Neural progenitor cell (in vitro differentiated cells): ENCODE data around the gene TCOF1. TPM values are rescaled to one million over a fixed set of nuclear protein-coding genes. Genes with fewer than 3 reads are reported as not detected.

Source experiments
- DNase-seq: peaks from one replicate; pipeline ENCODE4 v3.0.0-alpha.2; 2016; ENCODE audit warnings: low spot score
- H2AFZ ChIP-seq: fragments of 200-600 bp; sonication (generic); replicated peaks from 2 replicates; pipeline ENCODE4 v1.6.1; 2016; ENCODE audit warnings: antibody characterized with exemption
- H3F3A ChIP-seq: fragments of 200-600 bp; sonication (generic); 2 replicates; pipeline ENCODE4 v1.6.1; 2016; ENCODE audit warnings: antibody characterized with exemption, low read depth
- H3K27ac ChIP-seq: fragments of 200-600 bp; sonication (generic); 2 replicates; pipeline ENCODE4 v1.5.1; 2016; ENCODE audit warnings: mild to moderate bottlenecking
- H3K27me3 ChIP-seq: fragments of 200-600 bp; sonication (generic); 2 replicates; pipeline ENCODE4 v1.6.1; 2016; ENCODE audit warnings: mild to moderate bottlenecking, moderate library complexity
- H3K36me3 ChIP-seq: fragments of 200-600 bp; sonication (generic); 2 replicates; pipeline ENCODE4 v1.5.1; 2016
- H3K4me1 ChIP-seq: fragments of 200-600 bp; sonication (generic); 2 replicates; pipeline ENCODE4 v1.6.1; 2016; ENCODE audit warnings: mixed run types
- H3K4me2 ChIP-seq: fragments of 200-600 bp; sonication (generic); 2 replicates; pipeline ENCODE4 v1.6.1; 2016
- H3K4me3 ChIP-seq: fragments of 200-600 bp; sonication (generic); 2 replicates; pipeline ENCODE4 v1.5.1; 2016
- H3K79me2 ChIP-seq: fragments of 200-600 bp; sonication (generic); 2 replicates; pipeline ENCODE4 v1.6.1; 2016; ENCODE audit warnings: low read depth
- H3K9ac ChIP-seq: fragments of 200-600 bp; sonication (generic); 2 replicates; pipeline ENCODE4 v1.6.1; 2016
- H3K9me3 ChIP-seq: fragments of 200-600 bp; sonication (generic); 2 replicates; pipeline ENCODE4 v1.5.1; 2016; ENCODE audit warnings: low read depth
- H4K20me1 ChIP-seq: fragments of 200-600 bp; sonication (generic); 2 replicates; pipeline ENCODE4 v1.6.1; 2016; ENCODE audit warnings: low read depth
- H3K27ac Mint-ChIP-seq: 3 replicates; pipeline ENCODE4 v1.8.0; 2021; ENCODE audit warnings: mixed read lengths
- H3K27me3 Mint-ChIP-seq: 2 replicates; pipeline ENCODE4 v1.8.0; 2022; ENCODE audit warnings: low read depth, mild to moderate bottlenecking, inconsistent platforms, moderate library complexity, mixed read lengths; ENCODE audit not compliant: insufficient read depth
- H3K36me3 Mint-ChIP-seq: 3 replicates; pipeline ENCODE4 v1.8.0; 2021; ENCODE audit warnings: mixed read lengths
- H3K4me1 Mint-ChIP-seq: 3 replicates; pipeline ENCODE4 v1.8.0; 2021; ENCODE audit warnings: mixed read lengths
- H3K4me3 Mint-ChIP-seq: 3 replicates; pipeline ENCODE4 v1.8.0; 2021; ENCODE audit warnings: mild to moderate bottlenecking, moderate library complexity, mixed read lengths
- H3K9me3 Mint-ChIP-seq: 3 replicates; pipeline ENCODE4 v1.8.0; 2020; ENCODE audit warnings: mixed read lengths
- EZH2 ChIP-seq: fragments of 200-600 bp; sonication (generic); IDR thresholded peaks from 2 replicates; pipeline ENCODE4 v1.6.1; 2017; ENCODE audit warnings: antibody characterized with exemption, mild to moderate bottlenecking, moderate library complexity
- EZH2phosphoT487 ChIP-seq: fragments of 200-600 bp; sonication (generic); IDR thresholded peaks from 2 replicates; pipeline ENCODE4 v1.6.1; 2017; ENCODE audit warnings: antibody characterized with exemption
- total RNA-seq: library from RNA; depleted of rRNA; stranded (reverse); fragments of >200 nt; gene quantifications from 2 replicates; pipeline ENCODE4 v1.2.3, GENCODE V29; 2015; ENCODE audit warnings: low replicate concordance
- TF ChIP-seq, protein P1 (sequence below): fragments of 200-600 bp; sonication (generic); IDR thresholded peaks from 2 replicates; pipeline ENCODE4 v1.5.1; 2017; ENCODE audit warnings: antibody characterized with exemption, mild to moderate bottlenecking

TCOF1 gene
- total RNA-seq, 1 donor from 2014 or later: 37.9 TPM

DNA sequence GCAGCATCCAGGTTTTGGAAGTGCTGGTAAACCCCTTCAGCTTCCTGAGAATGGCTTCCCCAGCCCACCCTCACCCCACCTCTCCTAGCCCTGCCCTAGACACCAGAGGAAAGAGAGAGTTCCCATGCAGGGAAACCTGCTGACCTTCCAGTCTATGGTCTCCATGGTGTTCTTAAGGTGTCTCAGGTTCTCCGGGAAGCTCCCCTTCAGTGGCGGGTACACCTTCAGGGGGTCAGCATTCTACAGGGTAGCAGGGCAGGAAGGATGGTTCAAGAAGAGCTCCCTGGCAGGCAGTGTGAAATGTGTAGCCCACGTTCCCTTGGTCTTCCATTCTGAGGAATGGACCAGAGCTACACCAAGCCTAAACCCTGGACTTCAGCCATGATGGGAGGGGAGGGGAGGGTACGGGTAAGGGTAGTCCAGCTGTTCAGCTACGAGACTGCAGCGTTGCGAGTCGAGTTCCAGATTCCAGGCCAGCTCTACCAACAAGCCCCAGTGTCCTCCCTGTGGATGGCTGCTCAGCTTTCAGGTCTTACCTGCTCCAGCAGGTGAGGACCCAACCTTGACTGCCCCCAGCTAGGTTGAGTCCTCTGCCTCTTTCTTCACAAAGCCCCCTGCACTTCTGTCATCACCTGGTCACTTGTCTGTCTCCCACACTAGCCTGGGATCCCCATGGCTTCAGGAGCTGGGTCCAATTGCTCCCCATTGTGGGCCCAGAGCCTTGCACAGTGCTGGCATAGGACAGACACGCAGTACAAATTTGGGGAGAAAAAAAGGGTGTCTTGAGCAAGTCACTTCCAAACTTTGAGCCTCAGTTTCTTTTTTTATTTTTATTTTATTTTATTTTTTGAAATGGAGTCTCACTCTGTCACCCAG is 47.7 kb downstream of the TCOF1 start:
- Mint-ChIP-seq H3K4me3 (no peak overlapping the region), H3K9me3 (no peaks in the 10 kb centered on the region), H3K27ac (no peak overlapping the region), H3K36me3 (peaks cover 11% of the 10 kb centered on the region), H3K4me1 (peaks cover 14% of the 10 kb centered on the region), H3K27me3 (peaks cover 9% of the 10 kb centered on the region)
- Histone ChIP-seq H3K9ac (no peak overlapping the region), H2AFZ (no peak overlapping the region), H3F3A (peaks cover 3% of the 10 kb centered on the region), H3K79me2 (no peaks in the 10 kb centered on the region), H3K27me3 (no peaks in the 10 kb centered on the region), H3K27ac (no peak overlapping the region), H3K9me3 (no peaks in the 10 kb centered on the region), H3K4me2 (no peak overlapping the region), H3K4me1 (peaks cover 3% of the 10 kb centered on the region), H4K20me1 (no peaks in the 10 kb centered on the region), H3K36me3 (no peaks in the 10 kb centered on the region), H3K4me3 (no peak overlapping the region)
- TF ChIP-seq EZH2 (no peak), EZH2phosphoT487 (no peak)
- TF ChIP-seq, protein P1, sequence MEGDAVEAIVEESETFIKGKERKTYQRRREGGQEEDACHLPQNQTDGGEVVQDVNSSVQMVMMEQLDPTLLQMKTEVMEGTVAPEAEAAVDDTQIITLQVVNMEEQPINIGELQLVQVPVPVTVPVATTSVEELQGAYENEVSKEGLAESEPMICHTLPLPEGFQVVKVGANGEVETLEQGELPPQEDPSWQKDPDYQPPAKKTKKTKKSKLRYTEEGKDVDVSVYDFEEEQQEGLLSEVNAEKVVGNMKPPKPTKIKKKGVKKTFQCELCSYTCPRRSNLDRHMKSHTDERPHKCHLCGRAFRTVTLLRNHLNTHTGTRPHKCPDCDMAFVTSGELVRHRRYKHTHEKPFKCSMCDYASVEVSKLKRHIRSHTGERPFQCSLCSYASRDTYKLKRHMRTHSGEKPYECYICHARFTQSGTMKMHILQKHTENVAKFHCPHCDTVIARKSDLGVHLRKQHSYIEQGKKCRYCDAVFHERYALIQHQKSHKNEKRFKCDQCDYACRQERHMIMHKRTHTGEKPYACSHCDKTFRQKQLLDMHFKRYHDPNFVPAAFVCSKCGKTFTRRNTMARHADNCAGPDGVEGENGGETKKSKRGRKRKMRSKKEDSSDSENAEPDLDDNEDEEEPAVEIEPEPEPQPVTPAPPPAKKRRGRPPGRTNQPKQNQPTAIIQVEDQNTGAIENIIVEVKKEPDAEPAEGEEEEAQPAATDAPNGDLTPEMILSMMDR: no peak
- DNase-seq: no peak

DNA sequence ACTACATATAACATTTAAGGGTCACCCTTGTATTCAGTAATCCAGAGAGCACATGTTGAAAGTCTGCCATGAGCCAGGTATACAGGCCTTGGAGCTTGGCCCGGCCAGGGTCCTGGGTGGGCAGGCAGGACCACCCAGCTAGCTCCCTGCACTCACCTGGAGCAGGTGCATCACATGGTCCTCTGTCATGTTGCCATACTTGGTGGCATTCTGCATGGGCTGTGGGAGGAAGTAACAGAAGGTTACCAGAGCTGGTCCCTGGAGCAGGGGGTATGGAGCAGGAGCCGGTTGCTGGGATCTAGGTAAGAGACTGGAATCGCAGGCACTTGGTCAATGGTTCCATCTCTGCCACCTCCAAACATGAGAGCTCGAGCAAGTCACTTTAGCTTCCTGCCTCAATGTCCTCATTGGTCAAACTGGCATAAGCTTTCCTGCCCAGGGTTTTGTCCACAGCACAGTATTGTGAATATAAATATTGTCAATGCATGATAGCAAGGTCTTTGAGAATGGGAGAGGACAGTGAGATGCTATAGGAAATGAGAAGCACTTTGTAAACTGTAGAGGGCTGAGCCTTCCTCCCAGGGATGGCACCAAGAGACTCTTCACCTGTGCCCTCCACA is 48.7 kb downstream of the TCOF1 start:
- no peaks in the 10 kb centered on the region for H3K9me3 Mint-ChIP-seq

DNA sequence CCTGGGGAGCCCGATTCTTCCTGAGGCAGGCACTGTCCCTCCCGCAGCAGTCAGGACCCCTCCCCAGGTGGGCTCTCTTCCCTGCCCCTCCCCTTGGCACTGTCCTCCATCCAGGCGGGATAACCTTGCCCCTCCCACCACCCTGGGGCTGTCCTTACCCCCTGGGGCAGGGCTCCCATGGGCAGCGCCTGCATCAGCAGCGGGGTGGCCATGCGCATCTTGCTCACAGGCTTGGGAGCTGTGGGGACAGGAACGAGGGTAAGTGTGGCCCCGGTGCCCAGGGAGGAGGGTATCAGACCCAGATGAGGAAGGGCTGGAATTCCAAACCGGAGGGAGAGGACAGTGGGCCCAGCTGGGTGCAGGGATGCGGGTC is 49.2 kb downstream of the TCOF1 start:
- no peaks in the 10 kb centered on the region for H3K9me3 ChIP-seq
- H3K4me2 ChIP-seq: no peak overlapping the region
- peaks cover 11% of the 10 kb centered on the region for H3K4me1 Mint-ChIP-seq
- no peak overlapping the region for H3K4me3 Mint-ChIP-seq
- no peak for DNase-seq
- H3K9ac ChIP-seq: no peak overlapping the region
- peaks cover 3% of the 10 kb centered on the region for H3K36me3 Mint-ChIP-seq
- H3F3A ChIP-seq: peaks cover 16% of the 10 kb centered on the region
- H3K9me3 Mint-ChIP-seq: no peaks in the 10 kb centered on the region
- no peaks in the 10 kb centered on the region for H3K27me3 ChIP-seq
- H3K4me1 ChIP-seq: peaks cover 6% of the 10 kb centered on the region
- H3K27ac ChIP-seq: no peak overlapping the region
- H4K20me1 ChIP-seq: no peaks in the 10 kb centered on the region
- H3K27ac Mint-ChIP-seq: no peak overlapping the region
- no peak overlapping the region for H2AFZ ChIP-seq
- H3K36me3 ChIP-seq: no peaks in the 10 kb centered on the region
- peaks cover 5% of the 10 kb centered on the region for H3K27me3 Mint-ChIP-seq
- no peak overlapping the region for H3K4me3 ChIP-seq
- TF ChIP-seq EZH2phosphoT487 (no peak), EZH2 (no peak)
- TF ChIP-seq, protein P1: no peak
- H3K79me2 ChIP-seq: no peaks in the 10 kb centered on the region

More for the DNA sequence above, 48.7 kb downstream of the TCOF1 start:
- Histone ChIP-seq H3K27me3 (no peaks in the 10 kb centered on the region), H3F3A (peaks cover 13% of the 10 kb centered on the region), H4K20me1 (no peaks in the 10 kb centered on the region), H3K9ac (no peak overlapping the region), H3K9me3 (no peaks in the 10 kb centered on the region), H3K36me3 (no peaks in the 10 kb centered on the region), H3K4me3 (no peak overlapping the region), H3K79me2 (no peaks in the 10 kb centered on the region), H3K4me2 (no peak overlapping the region), H3K4me1 (peaks cover 6% of the 10 kb centered on the region), H3K27ac (no peak overlapping the region), H2AFZ (no peak overlapping the region)
- Mint-ChIP-seq H3K4me1 (peaks cover 14% of the 10 kb centered on the region), H3K36me3 (peaks cover 4% of the 10 kb centered on the region), H3K27me3 (peaks cover 9% of the 10 kb centered on the region), H3K27ac (no peak overlapping the region), H3K4me3 (no peak overlapping the region)
- TF ChIP-seq EZH2 (no peak), EZH2phosphoT487 (no peak)
- TF ChIP-seq, protein P1: no peak
- DNase-seq: no peak
